Neuronal stem cell (in vitro differentiated cells): ENCODE measurements around the gene ADD1.

Experiments
- DNase-seq: peaks from one replicate; pipeline ENCODE4 v3.0.0-alpha.2; 2013; ENCODE audit warnings: low spot score
- H2AFZ ChIP-seq: one replicate; pipeline ENCODE4 v1.6.1; 2013; ENCODE audit warnings: mild to moderate bottlenecking, low read length, inconsistent platforms
- H2AK5ac ChIP-seq: 2 replicates; pipeline ENCODE4 v1.6.1; 2013; ENCODE audit warnings: low read depth, mild to moderate bottlenecking, inconsistent platforms, low read length, moderate library complexity, mixed read lengths
- H2BK120ac ChIP-seq: 2 replicates; pipeline ENCODE4 v1.6.1; 2013; ENCODE audit warnings: low read depth, mild to moderate bottlenecking, inconsistent platforms, low read length, moderate library complexity, mixed read lengths
- H2BK12ac ChIP-seq: one replicate; pipeline ENCODE4 v1.6.1; 2013; ENCODE audit warnings: low read length, inconsistent platforms
- H2BK15ac ChIP-seq: 2 replicates; pipeline ENCODE4 v1.6.1; 2013; ENCODE audit warnings: mild to moderate bottlenecking, low read length, inconsistent platforms, mixed read lengths
- H2BK5ac ChIP-seq: one replicate; pipeline ENCODE4 v1.6.1; 2013; ENCODE audit warnings: inconsistent platforms, mild to moderate bottlenecking, low read length, moderate library complexity
- H3K14ac ChIP-seq: one replicate; pipeline ENCODE4 v1.6.1; 2013; ENCODE audit warnings: low read length, inconsistent platforms
- H3K18ac ChIP-seq: 2 replicates; pipeline ENCODE4 v1.6.1; 2013; ENCODE audit warnings: low read length, inconsistent platforms
- H3K23ac ChIP-seq: 2 replicates; pipeline ENCODE4 v1.6.1; 2013; ENCODE audit warnings: low read depth, mild to moderate bottlenecking, mixed read lengths, low read length, inconsistent platforms; ENCODE audit not compliant: poor library complexity
- H3K27ac ChIP-seq: replicated peaks from 3 replicates; pipeline ENCODE4 v1.5.1; 2013; ENCODE audit warnings: low read length, inconsistent platforms
- H3K27me3 ChIP-seq, 3 experiments: 2 replicates each; pipeline ENCODE4 v1.6.1; 2013; ENCODE audit warnings: low read length in 3 of 3, mild to moderate bottlenecking in 2 of 3, inconsistent platforms in 1 of 3, low read depth in 1 of 3, mixed read lengths in 1 of 3, moderate library complexity in 1 of 3; ENCODE audit not compliant: control insufficient read depth in 3 of 3, insufficient read depth in 3 of 3
- H3K36me3 ChIP-seq, 2 donors: replicated peaks in 1 of 2; 2 replicates each; pipeline ENCODE4 v1.6.1; 2013; ENCODE audit warnings: low read length in 2 of 2; ENCODE audit not compliant: control insufficient read depth in 2 of 2, insufficient read depth in 2 of 2
- H3K4ac ChIP-seq: 2 replicates; pipeline ENCODE4 v1.6.1; 2013; ENCODE audit warnings: inconsistent platforms, mild to moderate bottlenecking, low read length, moderate library complexity
- H3K4me1 ChIP-seq, 2 donors: 1 replicate in 1 of 2; 2 replicates in 1 of 2; pipeline ENCODE4 v1.6.1; 2013; ENCODE audit warnings: low read length in 2 of 2, low read depth in 1 of 2; ENCODE audit not compliant: control insufficient read depth in 2 of 2, insufficient read depth in 1 of 2
- H3K4me2 ChIP-seq: one replicate; pipeline ENCODE4 v1.6.1; 2013; ENCODE audit warnings: mild to moderate bottlenecking, low read length, inconsistent platforms; ENCODE audit not compliant: insufficient read depth, poor library complexity, severe bottlenecking
- H3K4me3 ChIP-seq, 2 donors: 2 replicates each; pipeline ENCODE4 v1.5.1; 2013; ENCODE audit warnings: low read length in 2 of 2, mild to moderate bottlenecking in 2 of 2, inconsistent platforms in 1 of 2, moderate library complexity in 1 of 2
- H3K79me1 ChIP-seq: one replicate; pipeline ENCODE4 v1.6.1; 2013; ENCODE audit warnings: low read depth, mild to moderate bottlenecking, inconsistent platforms, low read length, moderate library complexity
- H3K9ac ChIP-seq: one replicate; pipeline ENCODE4 v1.6.1; 2013; ENCODE audit warnings: mild to moderate bottlenecking, low read depth, low read length, inconsistent platforms; ENCODE audit not compliant: poor library complexity
- H3K9me3 ChIP-seq, 2 donors: replicated peaks in 1 of 2; 2 replicates each; pipeline versions ENCODE3 to v1.6.1; 2013; ENCODE audit warnings: low read length in 2 of 2, mild to moderate bottlenecking in 2 of 2, inconsistent platforms in 1 of 2, low read depth in 1 of 2, mixed read lengths in 1 of 2, moderate library complexity in 1 of 2; ENCODE audit not compliant: control insufficient read depth in 2 of 2, insufficient read depth in 1 of 2
- H4K8ac ChIP-seq: one replicate; pipeline ENCODE4 v1.6.1; 2013; ENCODE audit warnings: low read depth, mild to moderate bottlenecking, inconsistent platforms, low read length, moderate library complexity
- H4K91ac ChIP-seq: one replicate; pipeline ENCODE4 v1.6.1; 2013; ENCODE audit warnings: low read length, low read depth, mild to moderate bottlenecking, inconsistent platforms; ENCODE audit not compliant: poor library complexity
- WGBS, 2 donors: extraction: QIAGEN DNeasy Blood & Tissue Kit; methylation state at CpG; one replicate each; pipeline ENCODE4 v1.1.7; 2013; ENCODE audit warnings: missing lambda C conversion rate in 2 of 2, mixed read lengths in 1 of 2; ENCODE audit not compliant: insufficient read length in 2 of 2, insufficient replicate concordance in 1 of 2; ENCODE audit errors: extremely low coverage in 2 of 2; 5-methylcytosine and 5-hydroxymethylcytosine counted together

Gene ADD1

GRCh38 chr4:2878346-2878745 is 34.7 kb downstream of the ADD1 start:
- Histone ChIP-seq H3K4me1 (peaks cover 0 to 4% of the 10 kb centered on the region in 2 donors), H2BK120ac (no peak overlapping the region), H3K27me3 (no peaks in the 10 kb centered on the region), H3K4ac (no peak overlapping the region), H3K9ac (no peak overlapping the region), H3K36me3 (peaks cover 15 to 73% of the 10 kb centered on the region in 2 donors), H3K14ac (no peak overlapping the region), H2BK12ac (no peak overlapping the region), H4K91ac (no peak overlapping the region), H4K8ac (no peak overlapping the region), H3K79me1 (peaks cover 3% of the 10 kb centered on the region), H3K9me3 (peaks cover 0 to 11% of the 10 kb centered on the region in 2 donors), H2BK15ac (no peak overlapping the region), H3K27ac (no peak overlapping the region), H3K23ac (no peak overlapping the region), H3K18ac (no peak overlapping the region), H3K4me3 (no peak overlapping the region), H2BK5ac (no peak overlapping the region), H2AK5ac (no peak overlapping the region), H2AFZ (no peak overlapping the region), H3K4me2 (no peak overlapping the region)
- WGBS, 2 donors = no CpG with 5 or more reads among the region's 5 CpGs
- DNase-seq = no peak

- Histone ChIP-seq H3K18ac (no peak overlapping the region), H3K27me3 (no peaks in the 10 kb centered on the region), H4K8ac (no peak overlapping the region), H3K9ac (no peak overlapping the region), H3K36me3 (peaks cover 15 to 80% of the 10 kb centered on the region in 2 donors), H2BK12ac (no peak overlapping the region), H3K4ac (no peak overlapping the region), H2BK120ac (no peak overlapping the region), H3K79me1 (peaks cover 3% of the 10 kb centered on the region), H3K9me3 (peaks cover 0 to 11% of the 10 kb centered on the region in 2 donors), H3K4me2 (no peak overlapping the region), H3K4me3 (no peak overlapping the region), H3K14ac (no peak overlapping the region), H3K27ac (no peak overlapping the region), H3K23ac (no peak overlapping the region), H2AK5ac (no peak overlapping the region), H3K4me1 (peaks cover 0 to 4% of the 10 kb centered on the region in 2 donors), H2AFZ (no peak overlapping the region), H2BK15ac (no peak overlapping the region), H4K91ac (no peak overlapping the region), H2BK5ac (no peak overlapping the region)
- no CpG with 5 or more reads among the region's 5 CpGs for WGBS, 2 donors
- DNase-seq = no peak
These were observed 35.4 kb downstream of the ADD1 start for GRCh38 chr4:2879026-2879425.

- no CpG with 5 or more reads among the region's 3 CpGs for WGBS, 2 donors
- H3K4me3 ChIP-seq = no peak overlapping the region
- no peaks in the 10 kb centered on the region for H3K27me3 ChIP-seq
- H2BK120ac ChIP-seq = no peak overlapping the region
- H3K79me1 ChIP-seq = peaks cover 3% of the 10 kb centered on the region
- no peak overlapping the region for H2BK12ac ChIP-seq
- no peak overlapping the region for H4K8ac ChIP-seq
- H3K14ac ChIP-seq = no peak overlapping the region
- no peak overlapping the region for H2BK5ac ChIP-seq
- peaks cover 28 to 86% of the 10 kb centered on the region in 2 donors for H3K36me3 ChIP-seq
- DNase-seq = no peak
- H3K9ac ChIP-seq = no peak overlapping the region
- H3K27ac ChIP-seq = no peak overlapping the region
- no peak overlapping the region for H2AFZ ChIP-seq
- peaks cover 0 to 11% of the 10 kb centered on the region in 2 donors for H3K9me3 ChIP-seq
- no peak overlapping the region for H2BK15ac ChIP-seq
- H3K4ac ChIP-seq = no peak overlapping the region
- no peak overlapping the region for H2AK5ac ChIP-seq
- no peak overlapping the region for H3K23ac ChIP-seq
- H3K4me1 ChIP-seq = no peaks in the 10 kb centered on the region
- no peak overlapping the region for H4K91ac ChIP-seq
- H3K18ac ChIP-seq = no peak overlapping the region
- H3K4me2 ChIP-seq = no peak overlapping the region
These were observed 37.8 kb downstream of the ADD1 start for GRCh38 chr4:2881431-2881830.

GRCh38 chr4:2882341-2882740 is 38.7 kb downstream of the ADD1 start:
- Histone ChIP-seq H3K4me1 (no peaks in the 10 kb centered on the region), H3K4me2 (no peak overlapping the region), H3K23ac (no peak overlapping the region), H3K79me1 (peaks cover 3% of the 10 kb centered on the region), H3K14ac (no peak overlapping the region), H2AK5ac (no peak overlapping the region), H2BK120ac (no peak overlapping the region), H3K18ac (no peak overlapping the region), H3K27me3 (no peaks in the 10 kb centered on the region), H4K8ac (no peak overlapping the region), H3K4me3 (no peak overlapping the region), H4K91ac (no peak overlapping the region), H2BK15ac (no peak overlapping the region), H2AFZ (no peak overlapping the region), H3K27ac (no peak overlapping the region), H3K4ac (no peak overlapping the region), H3K9me3 (peaks cover 0 to 11% of the 10 kb centered on the region in 2 donors), H3K9ac (no peak overlapping the region), H2BK12ac (no peak overlapping the region), H2BK5ac (no peak overlapping the region), H3K36me3 (peaks cover 30 to 90% of the 10 kb centered on the region in 2 donors)
- no CpG with 5 or more reads among the region's 1 CpG for WGBS, 2 donors
- DNase-seq = no peak
